EH (cell line): Measurements from ENCODE around the gene MBOAT2.
"Not testable (repeated sequence)": the region's sequence is repeated elsewhere in the genome, so short reads cannot be mapped to it uniquely, and the experiment has no call there.

ENCODE experiments used
- DNase-seq: peaks from one replicate; pipeline ENCODE4 v3.0.0-alpha.2; 2015; ENCODE audit warnings: low read depth

Gene MBOAT2

GRCh38 chr2:8992643-8993042 lies 10.8 kb downstream of the MBOAT2 start:
- DNase-seq = no peak

GRCh38 chr2:8989536-8990079 lies 13.9 kb downstream of the MBOAT2 start:
- no peak for DNase-seq

GRCh38 chr2:8987410-8987809 lies 16.1 kb downstream of the MBOAT2 start:
- peak; percentile 59 for DNase-seq

- no peak for DNase-seq
Observed at GRCh38 chr2:8986327-8986976, 17.0 kb downstream of the MBOAT2 start.

GRCh38 chr2:8985561-8986326 lies 17.7 kb downstream of the MBOAT2 start:
- DNase-seq = peak; percentile 71

- no peak for DNase-seq
Observed at GRCh38 chr2:8984855-8985254, 18.6 kb downstream of the MBOAT2 start.

GRCh38 chr2:8984157-8984556 lies 19.3 kb downstream of the MBOAT2 start:
- DNase-seq = no peak

GRCh38 chr2:8983571-8983970 lies 19.9 kb downstream of the MBOAT2 start:
- peak; percentile 48 for DNase-seq

- no peak for DNase-seq
Observed at GRCh38 chr2:8981876-8982275, 21.6 kb downstream of the MBOAT2 start.

- peak; percentile 43 for DNase-seq
Observed at GRCh38 chr2:8980096-8980495, 23.4 kb downstream of the MBOAT2 start.

GRCh38 chr2:8977758-8978157 lies 25.7 kb downstream of the MBOAT2 start:
- DNase-seq = no peak

- no peak for DNase-seq
Observed at GRCh38 chr2:8976442-8977259, 26.8 kb downstream of the MBOAT2 start.

GRCh38 chr2:8974016-8974415 lies 29.5 kb downstream of the MBOAT2 start:
- DNase-seq = no peak

GRCh38 chr2:8973017-8973416 lies 30.5 kb downstream of the MBOAT2 start:
- DNase-seq = not testable (repeated sequence)

- DNase-seq = not testable (repeated sequence)
Observed at GRCh38 chr2:8972535-8972934, 30.9 kb downstream of the MBOAT2 start.

GRCh38 chr2:8969348-8969747 lies 34.1 kb downstream of the MBOAT2 start:
- not testable (repeated sequence) for DNase-seq

GRCh38 chr2:8966123-8966908 lies 37.2 kb downstream of the MBOAT2 start:
- no peak for DNase-seq

- DNase-seq = no peak
Observed at GRCh38 chr2:8965216-8965969, 38.1 kb downstream of the MBOAT2 start.

GRCh38 chr2:8962890-8963289 lies 40.6 kb downstream of the MBOAT2 start:
- no peak for DNase-seq

- DNase-seq = no peak
Observed at GRCh38 chr2:8957628-8958027, 45.9 kb downstream of the MBOAT2 start.

GRCh38 chr2:8956774-8957173 lies 46.7 kb downstream of the MBOAT2 start:
- DNase-seq = no peak
